Neuronal stem cell (in vitro differentiated cells): Measurements from ENCODE around the gene LILRA1. TPM values are rescaled to one million over a fixed set of nuclear protein-coding genes. Genes with fewer than 3 reads are reported as not detected.

Experiments used
- DNase-seq: peaks from one replicate; pipeline ENCODE4 v3.0.0-alpha.2; 2013; ENCODE audit warnings: low spot score
- H2AFZ ChIP-seq: one replicate; pipeline ENCODE4 v1.6.1; 2013; ENCODE audit warnings: mild to moderate bottlenecking, low read length, inconsistent platforms
- H2AK5ac ChIP-seq: 2 replicates; pipeline ENCODE4 v1.6.1; 2013; ENCODE audit warnings: low read depth, mild to moderate bottlenecking, inconsistent platforms, low read length, moderate library complexity, mixed read lengths
- H2BK120ac ChIP-seq: 2 replicates; pipeline ENCODE4 v1.6.1; 2013; ENCODE audit warnings: low read depth, mild to moderate bottlenecking, inconsistent platforms, low read length, moderate library complexity, mixed read lengths
- H2BK12ac ChIP-seq: one replicate; pipeline ENCODE4 v1.6.1; 2013; ENCODE audit warnings: low read length, inconsistent platforms
- H2BK15ac ChIP-seq: 2 replicates; pipeline ENCODE4 v1.6.1; 2013; ENCODE audit warnings: mild to moderate bottlenecking, low read length, inconsistent platforms, mixed read lengths
- H2BK5ac ChIP-seq: one replicate; pipeline ENCODE4 v1.6.1; 2013; ENCODE audit warnings: inconsistent platforms, mild to moderate bottlenecking, low read length, moderate library complexity
- H3K14ac ChIP-seq: one replicate; pipeline ENCODE4 v1.6.1; 2013; ENCODE audit warnings: low read length, inconsistent platforms
- H3K18ac ChIP-seq: 2 replicates; pipeline ENCODE4 v1.6.1; 2013; ENCODE audit warnings: low read length, inconsistent platforms
- H3K23ac ChIP-seq: 2 replicates; pipeline ENCODE4 v1.6.1; 2013; ENCODE audit warnings: low read depth, mild to moderate bottlenecking, mixed read lengths, low read length, inconsistent platforms; ENCODE audit not compliant: poor library complexity
- H3K27ac ChIP-seq: replicated peaks from 3 replicates; pipeline ENCODE4 v1.5.1; 2013; ENCODE audit warnings: low read length, inconsistent platforms
- H3K27me3 ChIP-seq, 3 experiments: 2 replicates each; pipeline ENCODE4 v1.6.1; 2013; ENCODE audit warnings: low read length in 3 of 3, mild to moderate bottlenecking in 2 of 3, inconsistent platforms in 1 of 3, low read depth in 1 of 3, mixed read lengths in 1 of 3, moderate library complexity in 1 of 3; ENCODE audit not compliant: control insufficient read depth in 3 of 3, insufficient read depth in 3 of 3
- H3K36me3 ChIP-seq, 2 donors: replicated peaks in 1 of 2; 2 replicates each; pipeline ENCODE4 v1.6.1; 2013; ENCODE audit warnings: low read length in 2 of 2; ENCODE audit not compliant: control insufficient read depth in 2 of 2, insufficient read depth in 2 of 2
- H3K4ac ChIP-seq: 2 replicates; pipeline ENCODE4 v1.6.1; 2013; ENCODE audit warnings: inconsistent platforms, mild to moderate bottlenecking, low read length, moderate library complexity
- H3K4me1 ChIP-seq, 2 donors: 1 replicate in 1 of 2; 2 replicates in 1 of 2; pipeline ENCODE4 v1.6.1; 2013; ENCODE audit warnings: low read length in 2 of 2, low read depth in 1 of 2; ENCODE audit not compliant: control insufficient read depth in 2 of 2, insufficient read depth in 1 of 2
- H3K4me2 ChIP-seq: one replicate; pipeline ENCODE4 v1.6.1; 2013; ENCODE audit warnings: mild to moderate bottlenecking, low read length, inconsistent platforms; ENCODE audit not compliant: insufficient read depth, poor library complexity, severe bottlenecking
- H3K4me3 ChIP-seq, 2 donors: 2 replicates each; pipeline ENCODE4 v1.5.1; 2013; ENCODE audit warnings: low read length in 2 of 2, mild to moderate bottlenecking in 2 of 2, inconsistent platforms in 1 of 2, moderate library complexity in 1 of 2
- H3K79me1 ChIP-seq: one replicate; pipeline ENCODE4 v1.6.1; 2013; ENCODE audit warnings: low read depth, mild to moderate bottlenecking, inconsistent platforms, low read length, moderate library complexity
- H3K9ac ChIP-seq: one replicate; pipeline ENCODE4 v1.6.1; 2013; ENCODE audit warnings: mild to moderate bottlenecking, low read depth, low read length, inconsistent platforms; ENCODE audit not compliant: poor library complexity
- H3K9me3 ChIP-seq, 2 donors: replicated peaks in 1 of 2; 2 replicates each; pipeline versions ENCODE3 to v1.6.1; 2013; ENCODE audit warnings: low read length in 2 of 2, mild to moderate bottlenecking in 2 of 2, inconsistent platforms in 1 of 2, low read depth in 1 of 2, mixed read lengths in 1 of 2, moderate library complexity in 1 of 2; ENCODE audit not compliant: control insufficient read depth in 2 of 2, insufficient read depth in 1 of 2
- H4K8ac ChIP-seq: one replicate; pipeline ENCODE4 v1.6.1; 2013; ENCODE audit warnings: low read depth, mild to moderate bottlenecking, inconsistent platforms, low read length, moderate library complexity
- H4K91ac ChIP-seq: one replicate; pipeline ENCODE4 v1.6.1; 2013; ENCODE audit warnings: low read length, low read depth, mild to moderate bottlenecking, inconsistent platforms; ENCODE audit not compliant: poor library complexity
- WGBS, 2 donors: extraction: QIAGEN DNeasy Blood & Tissue Kit; methylation state at CpG; one replicate each; pipeline ENCODE4 v1.1.7; 2013; ENCODE audit warnings: missing lambda C conversion rate in 2 of 2, mixed read lengths in 1 of 2; ENCODE audit not compliant: insufficient read length in 2 of 2, insufficient replicate concordance in 1 of 2; ENCODE audit errors: extremely low coverage in 2 of 2; 5-methylcytosine and 5-hydroxymethylcytosine counted together
- small RNA-seq: library from polyadenylated mRNA; stranded (forward); fragments of <200 nt; extraction: miRNeasy Mini kit (QIAGEN cat#:217004); gene quantifications from one replicate; pipeline ENCODE3, GENCODE V24; 2013; ENCODE audit not compliant: insufficient read depth

The LILRA1 gene

GRCh38 chr19:54648129-54648528 lies 54.7 kb downstream of the LILRA1 start:
- peaks cover 0 to 30% of the 10 kb centered on the region in 2 donors for H3K9me3 ChIP-seq
- H3K4me1 ChIP-seq: no peaks in the 10 kb centered on the region
- no CpG with 5 or more reads among the region's 4 CpGs for WGBS, 2 donors
- H3K4ac ChIP-seq: no peak overlapping the region
- no peak overlapping the region for H2BK5ac ChIP-seq
- H3K79me1 ChIP-seq: no peaks in the 10 kb centered on the region
- H3K27ac ChIP-seq: no peak overlapping the region
- no peak overlapping the region for H3K18ac ChIP-seq
- no peak overlapping the region for H3K4me3 ChIP-seq
- no peak overlapping the region for H4K91ac ChIP-seq
- no peaks in the 10 kb centered on the region for H3K36me3 ChIP-seq
- DNase-seq: no peak
- H2BK15ac ChIP-seq: no peak overlapping the region
- no peak overlapping the region for H3K23ac ChIP-seq
- H3K4me2 ChIP-seq: no peak overlapping the region
- H2BK12ac ChIP-seq: no peak overlapping the region
- H4K8ac ChIP-seq: no peak overlapping the region
- no peak overlapping the region for H3K14ac ChIP-seq
- peaks cover 0 to 8% (median 0%) of the 10 kb centered on the region in 3 experiments for H3K27me3 ChIP-seq
- no peak overlapping the region for H3K9ac ChIP-seq
- no peak overlapping the region for H2AFZ ChIP-seq
- H2BK120ac ChIP-seq: no peak overlapping the region
- no peak overlapping the region for H2AK5ac ChIP-seq

GRCh38 chr19:54650108-54650655 lies 56.8 kb downstream of the LILRA1 start:
- peaks cover 0 to 8% (median 0%) of the 10 kb centered on the region in 3 experiments for H3K27me3 ChIP-seq
- no peak overlapping the region for H2AFZ ChIP-seq
- H3K4me1 ChIP-seq: no peaks in the 10 kb centered on the region
- DNase-seq: no peak
- H3K4me2 ChIP-seq: no peak overlapping the region
- H2BK5ac ChIP-seq: no peak overlapping the region
- no CpG with 5 or more reads among the region's 6 CpGs for WGBS, 2 donors
- no peak overlapping the region for H2BK12ac ChIP-seq
- H2BK15ac ChIP-seq: no peak overlapping the region
- no peak overlapping the region for H4K8ac ChIP-seq
- H3K27ac ChIP-seq: no peak overlapping the region
- no peak overlapping the region for H3K18ac ChIP-seq
- no peak overlapping the region for H3K14ac ChIP-seq
- no peak overlapping the region for H3K23ac ChIP-seq
- no peaks in the 10 kb centered on the region for H3K79me1 ChIP-seq
- H3K9ac ChIP-seq: no peak overlapping the region
- H2AK5ac ChIP-seq: no peak overlapping the region
- H3K9me3 ChIP-seq: peaks cover 0 to 36% of the 10 kb centered on the region in 2 donors
- H3K4me3 ChIP-seq: no peak overlapping the region
- no peaks in the 10 kb centered on the region for H3K36me3 ChIP-seq
- no peak overlapping the region for H2BK120ac ChIP-seq
- no peak overlapping the region for H3K4ac ChIP-seq
- no peak overlapping the region for H4K91ac ChIP-seq

Small RNAs within 50 kb of the gene (small RNA-seq; reads per million reads assigned to genes)
- gene AC245036.2: not detected
- not detected for gene AC245036.3
- not detected for gene MIR8061
